ENCODE results near the gene SGK1. TPM values are rescaled to one million over a fixed set of nuclear protein-coding genes. Genes with fewer than 3 reads are reported as not detected.
"Not testable (repeated sequence)": the region's sequence is repeated elsewhere in the genome, so short reads cannot be mapped to it uniquely, and the experiment has no call there.

SGK1 gene
- polyA plus RNA-seq, 1 of the 3 experiments (the other 2 are of a cell fraction) = 440 TPM

DNA sequence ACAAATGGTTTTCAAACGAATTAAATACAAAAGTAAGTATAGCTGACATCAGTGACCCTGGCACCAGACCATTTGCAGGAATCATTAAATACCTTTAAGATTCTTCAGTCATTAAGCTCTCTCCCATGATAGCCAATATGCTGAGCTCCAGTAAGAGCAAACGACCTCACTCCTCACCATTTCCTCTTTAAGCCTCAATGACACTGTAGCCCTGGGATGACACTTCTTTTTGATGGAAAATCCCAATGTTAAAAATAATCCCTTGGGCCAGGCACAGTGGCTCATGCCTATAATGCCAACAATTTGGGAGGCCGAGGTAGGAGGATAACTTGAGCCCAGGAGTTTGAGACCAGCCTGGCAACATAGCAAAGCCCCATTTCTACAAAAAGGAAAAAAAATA is 3.3 kb upstream of the SGK1 start:
- no peaks in the 10 kb centered on the region for H4K20me1 ChIP-seq (ENCODE audit: insufficient read depth)
- no peaks in the 10 kb centered on the region for H3K9me2 ChIP-seq
- no peak overlapping the region for H3K4me2 ChIP-seq
- no peaks in the 10 kb centered on the region for H3K27me3 ChIP-seq (ENCODE audit: insufficient read depth)
- CTCF ChIA-PET = no interaction called here
- H3F3A ChIP-seq (replicated peaks; ENCODE audit: insufficient read depth) = no peaks in the 10 kb centered on the region
- H3K4me1 ChIP-seq (ENCODE audit: control insufficient read depth in 1 of 2, insufficient read depth in 2 of 2, low read depth in 1 of 2, low read length in 1 of 2) = peaks cover 4% of the 10 kb centered on the region in 2 experiments; a peak in 2 of 4 replicates
- no peaks in the 10 kb centered on the region for H3K9me3 ChIP-seq
- H3K9ac ChIP-seq = no peak overlapping the region
- no peak overlapping the region for H3K4me3 ChIP-seq (ENCODE audit: low read depth in 2 of 2, low read length in 1 of 2)
- H2AFZ ChIP-seq (ENCODE audit: low read depth) = no peak overlapping the region
- no peaks in the 10 kb centered on the region for H3K79me2 ChIP-seq (ENCODE audit: insufficient read depth)
- no peak for TF ChIP-seq MAX (IDR thresholded peaks at IDR 0.05; ENCODE audit: low read depth)
- no peak for TF ChIP-seq RXRA (IDR thresholded peaks at IDR 0.05; ENCODE audit: borderline replicate concordance, low read depth)
- no peak for TF ChIP-seq TEAD4 (IDR thresholded peaks at IDR 0.05; ENCODE audit: borderline replicate concordance, insufficient read depth)
- TF ChIP-seq CHD2 (IDR thresholded peaks at IDR 0.05; ENCODE audit: low read length, partially characterized antibody) = no peak
- no peak for TF ChIP-seq TCF12 (IDR thresholded peaks at IDR 0.05)
- no peak for TF ChIP-seq FOXM1 (IDR thresholded peaks at IDR 0.05; ENCODE audit: low read depth)
- 79% methylated on average over 3 of the region's 3 CpGs for WGBS (ENCODE audit: low lambda C conversion rate)
- POLR2A ChIA-PET = no interaction called here
- H3K36me3 ChIP-seq (replicated peaks in 1 of 2; ENCODE audit: control insufficient read depth in 1 of 2, insufficient read depth in 2 of 2, low read length in 1 of 2) = no peaks in the 10 kb centered on the region
- DNase-seq = no peak
- no peak overlapping the region for H3K27ac ChIP-seq (ENCODE audit: low read depth in 2 of 2, low read length in 1 of 2)

DNA sequence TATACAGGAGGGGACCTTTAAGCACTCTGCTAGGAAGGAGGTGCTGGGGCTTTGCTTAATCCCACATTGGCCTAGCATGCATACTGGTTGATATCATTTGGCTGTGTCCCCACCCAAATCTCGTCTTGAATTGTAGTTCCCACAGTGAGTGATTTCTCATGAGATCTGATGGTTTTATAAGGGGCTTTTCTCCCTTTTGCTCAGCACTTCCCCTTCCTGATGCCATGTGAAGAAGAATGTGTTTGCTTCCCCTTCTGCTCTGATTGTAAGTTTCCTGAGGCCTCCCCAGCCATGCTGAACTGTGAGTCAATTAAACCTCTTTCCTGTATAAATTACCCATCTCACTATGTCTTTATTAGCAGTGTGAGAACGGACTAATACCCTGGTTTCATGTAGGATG is 1.8 kb upstream of the SGK1 start:
- CTCF ChIA-PET; H3K9me3 ChIP-seq; H3K27me3 ChIP-seq (ENCODE audit: insufficient read depth); DNase-seq; H4K20me1 ChIP-seq (ENCODE audit: insufficient read depth); H2AFZ ChIP-seq (ENCODE audit: low read depth); H3K4me3 ChIP-seq (ENCODE audit: low read depth in 2 of 2, low read length in 1 of 2); H3K4me2 ChIP-seq; H3K4me1 ChIP-seq (ENCODE audit: control insufficient read depth in 1 of 2, insufficient read depth in 2 of 2, low read depth in 1 of 2, low read length in 1 of 2); POLR2A ChIA-PET; H3K9ac ChIP-seq; H3F3A ChIP-seq (replicated peaks; ENCODE audit: insufficient read depth); H3K36me3 ChIP-seq (replicated peaks in 1 of 2; ENCODE audit: control insufficient read depth in 1 of 2, insufficient read depth in 2 of 2, low read length in 1 of 2); H3K79me2 ChIP-seq (ENCODE audit: insufficient read depth); H3K9me2 ChIP-seq; H3K27ac ChIP-seq (ENCODE audit: low read depth in 2 of 2, low read length in 1 of 2): not testable (repeated sequence)
- 91% methylated on average over 2 of the region's 2 CpGs for whole genome bisulfite sequencing (ENCODE audit: low lambda C conversion rate)

DNA sequence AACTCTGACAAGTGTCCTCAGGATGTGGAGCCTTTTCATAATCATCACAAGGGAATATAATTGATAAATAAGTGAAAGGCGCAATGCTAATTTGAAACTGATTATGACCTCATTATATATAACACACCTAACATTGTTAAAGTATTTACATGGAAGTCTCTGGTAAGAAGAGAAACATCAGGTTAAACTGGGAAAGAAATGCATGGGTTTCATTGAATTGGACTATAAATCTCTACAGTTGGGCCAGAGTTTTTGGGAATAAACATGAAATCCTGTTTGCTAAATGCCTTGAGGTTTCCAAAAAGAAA is 1.0 kb upstream of the SGK1 start:
- TF ChIP-seq PBX3 (IDR thresholded peaks at IDR 0.05) (no peak), RXRA (IDR thresholded peaks at IDR 0.05; ENCODE audit: borderline replicate concordance, low read depth) (no peak), CHD2 (IDR thresholded peaks at IDR 0.05; ENCODE audit: low read length, partially characterized antibody) (no peak), TAF1 (IDR thresholded peaks at IDR 0.05; ENCODE audit: borderline replicate concordance, low read depth, low read length) (no peak), USF2 (IDR thresholded peaks at IDR 0.05; ENCODE audit: borderline replicate concordance, low read depth, low read length) (no peak), MXI1 (IDR thresholded peaks at IDR 0.05; ENCODE audit: low read depth, low read length) (no peak), SIN3A (IDR thresholded peaks at IDR 0.05; ENCODE audit: borderline replicate concordance, low read depth, low read length) (no peak), GATA2 (CRISPR knock-in tag; IDR thresholded peaks at IDR 0.05) (no peak), FOXJ3 (CRISPR knock-in tag; IDR thresholded peaks at IDR 0.05) (no peak), RFX5 (IDR thresholded peaks at IDR 0.05; ENCODE audit: low read length) (no peak), NRF1 (IDR thresholded peaks at IDR 0.05; ENCODE audit: low read depth, low read length) (no peak), FOSL2 (IDR thresholded peaks at IDR 0.05; ENCODE audit: borderline replicate concordance, low read depth) (no peak), ELF1 (IDR thresholded peaks at IDR 0.05) (no peak), TEAD4 (IDR thresholded peaks at IDR 0.05; ENCODE audit: borderline replicate concordance, insufficient read depth) (no peak), NFIC (IDR thresholded peaks at IDR 0.05; ENCODE audit: borderline replicate concordance) (no peak)
- TF ChIP-seq, protein P1, sequence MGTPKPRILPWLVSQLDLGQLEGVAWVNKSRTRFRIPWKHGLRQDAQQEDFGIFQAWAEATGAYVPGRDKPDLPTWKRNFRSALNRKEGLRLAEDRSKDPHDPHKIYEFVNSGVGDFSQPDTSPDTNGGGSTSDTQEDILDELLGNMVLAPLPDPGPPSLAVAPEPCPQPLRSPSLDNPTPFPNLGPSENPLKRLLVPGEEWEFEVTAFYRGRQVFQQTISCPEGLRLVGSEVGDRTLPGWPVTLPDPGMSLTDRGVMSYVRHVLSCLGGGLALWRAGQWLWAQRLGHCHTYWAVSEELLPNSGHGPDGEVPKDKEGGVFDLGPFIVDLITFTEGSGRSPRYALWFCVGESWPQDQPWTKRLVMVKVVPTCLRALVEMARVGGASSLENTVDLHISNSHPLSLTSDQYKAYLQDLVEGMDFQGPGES (IDR thresholded peaks at IDR 0.05; ENCODE audit: low read depth, low read length) = no peak
- TF ChIP-seq, protein P2, sequence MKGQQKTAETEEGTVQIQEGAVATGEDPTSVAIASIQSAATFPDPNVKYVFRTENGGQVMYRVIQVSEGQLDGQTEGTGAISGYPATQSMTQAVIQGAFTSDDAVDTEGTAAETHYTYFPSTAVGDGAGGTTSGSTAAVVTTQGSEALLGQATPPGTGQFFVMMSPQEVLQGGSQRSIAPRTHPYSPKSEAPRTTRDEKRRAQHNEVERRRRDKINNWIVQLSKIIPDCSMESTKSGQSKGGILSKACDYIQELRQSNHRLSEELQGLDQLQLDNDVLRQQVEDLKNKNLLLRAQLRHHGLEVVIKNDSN (IDR thresholded peaks at IDR 0.05; ENCODE audit: borderline replicate concordance, low read depth) = no peak
- no peaks in the 10 kb centered on the region for H3K36me3 ChIP-seq (replicated peaks in 1 of 2; ENCODE audit: control insufficient read depth in 1 of 2, insufficient read depth in 2 of 2, low read length in 1 of 2)
- POLR2A ChIA-PET = no interaction called here
- peaks cover 4% of the 10 kb centered on the region in 2 experiments; a peak in 2 of 4 replicates for H3K4me1 ChIP-seq (ENCODE audit: control insufficient read depth in 1 of 2, insufficient read depth in 2 of 2, low read depth in 1 of 2, low read length in 1 of 2)
- no peaks in the 10 kb centered on the region for H4K20me1 ChIP-seq (ENCODE audit: insufficient read depth)
- H3K27ac ChIP-seq (ENCODE audit: low read depth in 2 of 2, low read length in 1 of 2) = no peak overlapping the region
- 100% methylated on average over 1 of the region's 1 CpG for WGBS (ENCODE audit: low lambda C conversion rate)
- peaks cover 5% of the 10 kb centered on the region for H3F3A ChIP-seq (replicated peaks; ENCODE audit: insufficient read depth)
- no peak for DNase-seq
- no peak overlapping the region for H3K4me3 ChIP-seq (ENCODE audit: low read depth in 2 of 2, low read length in 1 of 2)
- no peaks in the 10 kb centered on the region for H3K79me2 ChIP-seq (ENCODE audit: insufficient read depth)
- no peak overlapping the region for H3K9ac ChIP-seq
- H2AFZ ChIP-seq (ENCODE audit: low read depth) = no peak overlapping the region
- peak overlapping the region; percentile 90; the same call in 1 of the 2 replicates for H3K4me2 ChIP-seq
- CTCF ChIA-PET = no interaction called here
- H3K27me3 ChIP-seq (ENCODE audit: insufficient read depth) = no peaks in the 10 kb centered on the region
- H3K9me2 ChIP-seq = no peaks in the 10 kb centered on the region
- H3K9me3 ChIP-seq = no peaks in the 10 kb centered on the region

Data from SK-N-SH (cell line).